ENCODE measurements around the gene PEX13.

Gene PEX13

DNA sequence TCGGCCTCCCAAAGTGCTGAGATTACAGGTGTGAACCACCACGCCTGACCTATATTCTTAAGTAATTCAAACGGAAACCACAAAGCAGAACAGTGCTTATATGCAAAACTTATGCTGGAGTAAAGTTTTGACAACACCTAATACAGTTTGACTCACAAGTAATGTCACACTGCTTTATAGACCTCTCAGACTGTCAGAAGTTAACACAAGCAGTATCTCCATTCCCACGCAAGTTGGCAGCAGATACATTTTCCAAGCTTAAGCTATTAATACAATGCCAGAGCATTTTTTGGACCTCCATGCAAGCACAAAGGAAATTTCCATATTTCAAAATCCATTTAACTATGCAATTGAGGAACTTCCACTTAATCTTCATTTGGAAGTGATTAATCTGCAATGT is 27.1 kb downstream of the PEX13 start:
- Histone ChIP-seq H3K4me3 (ENCODE audit: low read depth, low read length) (no peak overlapping the region), H3K23ac (ENCODE audit: low read length) (no peak overlapping the region), H3K14ac (ENCODE audit: low read length) (no peak overlapping the region), H3K18ac (ENCODE audit: low read length) (no peak overlapping the region), H2AFZ (ENCODE audit: insufficient read depth, low read length, poor library complexity) (no peak overlapping the region), H3K9ac (ENCODE audit: low read length) (no peak overlapping the region), H4K12ac (ENCODE audit: low read depth, low read length) (no peak overlapping the region), H2BK12ac (ENCODE audit: low read length) (no peak overlapping the region), H3K4me1 (ENCODE audit: control insufficient read depth in 1 of 2, insufficient read depth in 2 of 2, low read length in 2 of 2) (no peaks in the 10 kb centered on the region), H3K4ac (ENCODE audit: low read depth, low read length) (no peak overlapping the region), H2BK120ac (ENCODE audit: insufficient read depth, low read length, poor library complexity) (no peak overlapping the region), H3K27me3 (ENCODE audit: insufficient read depth, low read length) (no peaks in the 10 kb centered on the region), H3K36me3 (ENCODE audit: control insufficient read depth in 1 of 2, insufficient read depth in 2 of 2, low read length in 2 of 2) (peaks cover 7 to 15% of the 10 kb centered on the region in 2 experiments), H3K9me3 (ENCODE audit: insufficient read depth, low read depth, low read length) (no peaks in the 10 kb centered on the region), H3K27ac (ENCODE audit: low read depth, low read length) (no peak overlapping the region), H3K79me1 (ENCODE audit: low read length) (no peaks in the 10 kb centered on the region), H4K91ac (ENCODE audit: low read depth, low read length) (no peak overlapping the region), H2BK5ac (ENCODE audit: low read depth, low read length, poor library complexity) (no peak overlapping the region), H4K8ac (ENCODE audit: low read depth, low read length) (no peak overlapping the region), H3K79me2 (ENCODE audit: control insufficient read depth, insufficient read depth, low read length, poor library complexity) (no peaks in the 10 kb centered on the region), H2AK5ac (ENCODE audit: low read length) (no peak overlapping the region), H3K4me2 (ENCODE audit: low read length) (no peak overlapping the region)
- DNase-seq = peak in 1 of 2 donors; percentile 13
- no CpG with 5 or more reads among the region's 4 CpGs for WGBS (ENCODE audit: extremely low coverage, insufficient coverage, insufficient read length)

DNA sequence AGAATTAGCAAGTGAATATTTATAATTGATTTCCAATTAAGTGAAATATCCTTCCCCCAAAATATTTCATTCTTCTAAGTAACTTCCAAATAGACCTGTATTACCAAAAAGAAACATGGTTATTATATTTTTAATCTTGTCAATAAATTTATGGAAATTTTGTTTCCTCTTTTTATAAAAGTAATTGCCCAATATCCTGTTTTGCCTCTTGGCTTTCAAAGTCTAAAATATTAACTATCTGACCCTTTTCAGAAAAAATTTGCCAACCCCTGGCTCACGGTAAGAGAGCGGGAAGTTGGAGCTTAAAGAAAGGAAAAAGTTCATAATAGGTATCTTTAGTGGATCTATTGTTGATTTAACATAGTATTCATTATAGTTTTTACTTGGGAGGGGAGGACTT is 27.7 kb downstream of the PEX13 start:
- no peak overlapping the region for H3K4me2 ChIP-seq (ENCODE audit: low read length)
- H3K27ac ChIP-seq (ENCODE audit: low read depth, low read length) = no peak overlapping the region
- no peak overlapping the region for H2AK5ac ChIP-seq (ENCODE audit: low read length)
- H2AFZ ChIP-seq (ENCODE audit: insufficient read depth, low read length, poor library complexity) = no peak overlapping the region
- no peak overlapping the region for H2BK5ac ChIP-seq (ENCODE audit: low read depth, low read length, poor library complexity)
- peaks cover 10 to 16% of the 10 kb centered on the region in 2 experiments for H3K36me3 ChIP-seq (ENCODE audit: control insufficient read depth in 1 of 2, insufficient read depth in 2 of 2, low read length in 2 of 2)
- no peak for DNase-seq
- H3K4me1 ChIP-seq (ENCODE audit: control insufficient read depth in 1 of 2, insufficient read depth in 2 of 2, low read length in 2 of 2) = no peaks in the 10 kb centered on the region
- H3K9me3 ChIP-seq (ENCODE audit: insufficient read depth, low read depth, low read length) = no peaks in the 10 kb centered on the region
- WGBS (ENCODE audit: extremely low coverage, insufficient coverage, insufficient read length) = no CpG with 5 or more reads among the region's 2 CpGs
- no peak overlapping the region for H4K8ac ChIP-seq (ENCODE audit: low read depth, low read length)
- H3K79me1 ChIP-seq (ENCODE audit: low read length) = no peaks in the 10 kb centered on the region
- H3K4me3 ChIP-seq (ENCODE audit: low read depth, low read length) = no peak overlapping the region
- no peaks in the 10 kb centered on the region for H3K27me3 ChIP-seq (ENCODE audit: insufficient read depth, low read length)
- H3K18ac ChIP-seq (ENCODE audit: low read length) = no peak overlapping the region
- H3K9ac ChIP-seq (ENCODE audit: low read length) = no peak overlapping the region
- H4K91ac ChIP-seq (ENCODE audit: low read depth, low read length) = no peak overlapping the region
- no peak overlapping the region for H3K4ac ChIP-seq (ENCODE audit: low read depth, low read length)
- no peak overlapping the region for H2BK120ac ChIP-seq (ENCODE audit: insufficient read depth, low read length, poor library complexity)
- no peaks in the 10 kb centered on the region for H3K79me2 ChIP-seq (ENCODE audit: control insufficient read depth, insufficient read depth, low read length, poor library complexity)
- H4K12ac ChIP-seq (ENCODE audit: low read depth, low read length) = no peak overlapping the region
- no peak overlapping the region for H3K14ac ChIP-seq (ENCODE audit: low read length)
- H2BK12ac ChIP-seq (ENCODE audit: low read length) = no peak overlapping the region
- no peak overlapping the region for H3K23ac ChIP-seq (ENCODE audit: low read length)

DNA sequence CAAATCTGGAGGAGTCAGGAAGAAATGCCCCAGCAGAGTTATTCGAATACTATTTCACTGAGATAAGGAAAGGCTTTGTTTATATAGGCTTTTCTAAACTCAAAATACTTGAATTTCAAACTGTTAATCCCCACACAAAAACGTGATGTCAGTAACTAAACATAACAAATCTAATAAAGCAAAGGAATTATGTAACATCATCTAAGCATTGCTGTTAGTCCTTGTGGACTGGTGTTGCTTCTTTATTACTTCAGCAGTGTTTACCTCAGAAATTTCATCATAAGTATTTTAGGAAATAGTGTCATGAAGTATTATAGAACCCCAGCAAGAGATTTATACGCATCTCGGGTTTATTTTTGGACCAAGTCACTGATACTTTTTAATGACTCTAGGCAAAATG is 28.5 kb downstream of the PEX13 start:
- H2BK120ac ChIP-seq (ENCODE audit: insufficient read depth, low read length, poor library complexity) = no peak overlapping the region
- H2BK12ac ChIP-seq (ENCODE audit: low read length) = no peak overlapping the region
- H3K23ac ChIP-seq (ENCODE audit: low read length) = no peak overlapping the region
- H2BK5ac ChIP-seq (ENCODE audit: low read depth, low read length, poor library complexity) = no peak overlapping the region
- no peak overlapping the region for H4K8ac ChIP-seq (ENCODE audit: low read depth, low read length)
- H3K36me3 ChIP-seq (ENCODE audit: control insufficient read depth in 1 of 2, insufficient read depth in 2 of 2, low read length in 2 of 2) = peaks cover 10 to 16% of the 10 kb centered on the region in 2 experiments
- WGBS (ENCODE audit: extremely low coverage, insufficient coverage, insufficient read length) = no CpG with 5 or more reads among the region's 4 CpGs
- no peak overlapping the region for H3K4me3 ChIP-seq (ENCODE audit: low read depth, low read length)
- H3K14ac ChIP-seq (ENCODE audit: low read length) = no peak overlapping the region
- DNase-seq = no peak
- H2AK5ac ChIP-seq (ENCODE audit: low read length) = no peak overlapping the region
- no peak overlapping the region for H4K12ac ChIP-seq (ENCODE audit: low read depth, low read length)
- H2AFZ ChIP-seq (ENCODE audit: insufficient read depth, low read length, poor library complexity) = no peak overlapping the region
- H3K4ac ChIP-seq (ENCODE audit: low read depth, low read length) = no peak overlapping the region
- H3K9ac ChIP-seq (ENCODE audit: low read length) = no peak overlapping the region
- H3K27ac ChIP-seq (ENCODE audit: low read depth, low read length) = no peak overlapping the region
- H3K4me1 ChIP-seq (ENCODE audit: control insufficient read depth in 1 of 2, insufficient read depth in 2 of 2, low read length in 2 of 2) = no peaks in the 10 kb centered on the region
- no peak overlapping the region for H3K4me2 ChIP-seq (ENCODE audit: low read length)
- no peaks in the 10 kb centered on the region for H3K9me3 ChIP-seq (ENCODE audit: insufficient read depth, low read depth, low read length)
- H3K79me1 ChIP-seq (ENCODE audit: low read length) = no peaks in the 10 kb centered on the region
- no peaks in the 10 kb centered on the region for H3K27me3 ChIP-seq (ENCODE audit: insufficient read depth, low read length)
- H3K18ac ChIP-seq (ENCODE audit: low read length) = no peak overlapping the region
- H4K91ac ChIP-seq (ENCODE audit: low read depth, low read length) = no peak overlapping the region
- no peaks in the 10 kb centered on the region for H3K79me2 ChIP-seq (ENCODE audit: control insufficient read depth, insufficient read depth, low read length, poor library complexity)

DNA sequence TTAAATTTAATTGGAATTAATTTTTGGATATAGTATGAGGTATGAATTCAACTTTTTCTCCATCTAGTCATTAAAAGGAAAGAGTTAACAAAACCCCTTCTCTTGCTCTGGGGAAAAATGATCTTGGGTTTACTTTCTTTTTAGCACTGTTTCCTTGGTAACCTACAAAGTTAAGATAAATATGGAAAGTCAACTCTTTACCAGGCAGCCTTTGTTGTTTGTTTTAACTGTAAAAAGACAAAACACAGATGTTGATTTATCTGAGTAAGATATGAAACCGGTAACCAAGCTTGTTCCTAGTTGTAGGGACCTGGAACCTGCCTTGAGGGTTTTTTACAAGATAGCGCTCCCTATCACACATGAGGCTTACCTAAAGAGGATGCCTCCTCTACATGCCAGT is 38.0 kb downstream of the PEX13 start:
- Histone ChIP-seq H4K12ac (ENCODE audit: low read depth, low read length) (no peak overlapping the region), H2AFZ (ENCODE audit: insufficient read depth, low read length, poor library complexity) (no peak overlapping the region), H2AK5ac (ENCODE audit: low read length) (no peak overlapping the region), H3K36me3 (ENCODE audit: control insufficient read depth in 1 of 2, insufficient read depth in 2 of 2, low read length in 2 of 2) (peaks cover 6 to 15% of the 10 kb centered on the region in 2 experiments), H3K79me1 (ENCODE audit: low read length) (no peaks in the 10 kb centered on the region), H3K23ac (ENCODE audit: low read length) (no peak overlapping the region), H3K4ac (ENCODE audit: low read depth, low read length) (no peak overlapping the region), H3K4me1 (ENCODE audit: control insufficient read depth in 1 of 2, insufficient read depth in 2 of 2, low read length in 2 of 2) (no peaks in the 10 kb centered on the region), H2BK120ac (ENCODE audit: insufficient read depth, low read length, poor library complexity) (no peak overlapping the region), H3K9me3 (ENCODE audit: insufficient read depth, low read depth, low read length) (no peaks in the 10 kb centered on the region), H4K8ac (ENCODE audit: low read depth, low read length) (no peak overlapping the region), H3K4me2 (ENCODE audit: low read length) (no peak overlapping the region), H3K27me3 (ENCODE audit: insufficient read depth, low read length) (no peaks in the 10 kb centered on the region), H2BK5ac (ENCODE audit: low read depth, low read length, poor library complexity) (no peak overlapping the region), H4K91ac (ENCODE audit: low read depth, low read length) (no peak overlapping the region), H3K79me2 (ENCODE audit: control insufficient read depth, insufficient read depth, low read length, poor library complexity) (no peaks in the 10 kb centered on the region), H3K9ac (ENCODE audit: low read length) (no peak overlapping the region), H3K4me3 (ENCODE audit: low read depth, low read length) (no peak overlapping the region), H3K27ac (ENCODE audit: low read depth, low read length) (no peak overlapping the region), H3K14ac (ENCODE audit: low read length) (no peak overlapping the region), H2BK12ac (ENCODE audit: low read length) (no peak overlapping the region), H3K18ac (ENCODE audit: low read length) (no peak overlapping the region)
- no CpG with 5 or more reads among the region's 2 CpGs for WGBS (ENCODE audit: extremely low coverage, insufficient coverage, insufficient read length)
- DNase-seq = no peak
